ENCODE results near the gene ECT2L.

ECT2L gene

GRCh38 chr6:138862456-138862855, 66.6 kb downstream of the ECT2L start:
- no peak for DNase-seq

- no peak for DNase-seq
Observed at GRCh38 chr6:138863321-138863720, 67.4 kb downstream of the ECT2L start.

GRCh38 chr6:138864343-138864890, 68.5 kb downstream of the ECT2L start:
- no peak for DNase-seq

- no peak for DNase-seq
Observed at GRCh38 chr6:138865480-138866109, 69.7 kb downstream of the ECT2L start.

GRCh38 chr6:138868181-138868580, 72.3 kb downstream of the ECT2L start:
- DNase-seq = no peak

GRCh38 chr6:138869398-138869797, 73.5 kb downstream of the ECT2L start:
- peak in 1 of 51 donors; percentile 6 for DNase-seq

- no peak for DNase-seq
Observed at GRCh38 chr6:138873191-138873590, 77.3 kb downstream of the ECT2L start.

- DNase-seq = no peak
Observed at GRCh38 chr6:138882369-138883017, 86.6 kb downstream of the ECT2L start.

- no peak for DNase-seq
Observed at GRCh38 chr6:138885156-138885819, 89.4 kb downstream of the ECT2L start.

- no peak for DNase-seq
Observed at GRCh38 chr6:138891255-138891986, 95.5 kb downstream of the ECT2L start.

GRCh38 chr6:138896104-138896756, 100.3 kb downstream of the ECT2L start:
- DNase-seq = no peak

GRCh38 chr6:138897031-138897430, 101.1 kb downstream of the ECT2L start:
- no peak for DNase-seq

- no peak for DNase-seq
Observed at GRCh38 chr6:138907167-138907566, 111.3 kb downstream of the ECT2L start.

- DNase-seq = no peak
Observed at GRCh38 chr6:138909511-138909910, 113.6 kb downstream of the ECT2L start.

GRCh38 chr6:138909975-138910374, 114.1 kb downstream of the ECT2L start:
- no peak for DNase-seq

GRCh38 chr6:138912308-138912707, 116.4 kb downstream of the ECT2L start:
- no peak for DNase-seq

GRCh38 chr6:138914701-138915100, 118.8 kb downstream of the ECT2L start:
- no peak for DNase-seq

- no peak for DNase-seq
Observed at GRCh38 chr6:138920906-138921305, 125.0 kb downstream of the ECT2L start.

- DNase-seq = no peak
Observed at GRCh38 chr6:138923561-138923960, 127.7 kb downstream of the ECT2L start.

- no peak for DNase-seq
Observed at GRCh38 chr6:138925806-138926205, 129.9 kb downstream of the ECT2L start.

- DNase-seq = no peak
Observed at GRCh38 chr6:138926579-138926978, 130.7 kb downstream of the ECT2L start.

Measured in hypothalamus (tissue), 51 donors.